Choroid plexus epithelial cell (primary cell): Measurements from ENCODE around the gene ATG10.
"Not testable (repeated sequence)": the region's sequence is repeated elsewhere in the genome, so short reads cannot be mapped to it uniquely, and the experiment has no call there.

ENCODE experiments used
- DNase-seq: peaks from one replicate; pipeline ENCODE4 v3.0.0-alpha.2; 2010; ENCODE audit warnings: low read depth
- H3K4me3 ChIP-seq: 2 replicates; pipeline ENCODE4 v1.5.1; 2011; ENCODE audit warnings: low read depth, mild to moderate bottlenecking, control low read depth, low read length, moderate library complexity
- TF ChIP-seq, protein P1 (sequence below): conservative IDR thresholded peaks from 2 replicates; pipeline ENCODE4 v1.5.1; 2011; ENCODE audit warnings: low read depth, mild to moderate bottlenecking, control low read depth, inconsistent platforms, low read length, moderate library complexity

The ATG10 gene

DNA sequence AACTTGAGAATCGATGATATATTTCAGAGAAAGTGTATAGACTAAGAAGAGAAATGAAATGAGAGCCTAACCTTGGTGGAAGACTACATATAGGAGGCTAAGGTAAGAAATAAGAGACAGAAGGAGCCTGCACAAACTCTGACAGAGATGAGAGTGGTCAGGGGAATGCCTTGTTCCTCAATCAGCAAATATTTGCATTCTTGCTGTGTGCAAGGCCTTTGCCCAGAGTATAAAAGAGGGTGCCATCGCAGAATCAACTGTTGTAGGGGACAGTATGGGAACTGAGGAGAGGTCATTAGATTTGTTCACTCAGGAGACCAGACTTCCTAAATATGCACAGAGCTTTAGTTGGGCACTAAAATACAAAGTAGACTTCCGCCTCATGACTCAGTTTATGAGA is 137.2 kb downstream of the ATG10 start:
- TF ChIP-seq, protein P1, sequence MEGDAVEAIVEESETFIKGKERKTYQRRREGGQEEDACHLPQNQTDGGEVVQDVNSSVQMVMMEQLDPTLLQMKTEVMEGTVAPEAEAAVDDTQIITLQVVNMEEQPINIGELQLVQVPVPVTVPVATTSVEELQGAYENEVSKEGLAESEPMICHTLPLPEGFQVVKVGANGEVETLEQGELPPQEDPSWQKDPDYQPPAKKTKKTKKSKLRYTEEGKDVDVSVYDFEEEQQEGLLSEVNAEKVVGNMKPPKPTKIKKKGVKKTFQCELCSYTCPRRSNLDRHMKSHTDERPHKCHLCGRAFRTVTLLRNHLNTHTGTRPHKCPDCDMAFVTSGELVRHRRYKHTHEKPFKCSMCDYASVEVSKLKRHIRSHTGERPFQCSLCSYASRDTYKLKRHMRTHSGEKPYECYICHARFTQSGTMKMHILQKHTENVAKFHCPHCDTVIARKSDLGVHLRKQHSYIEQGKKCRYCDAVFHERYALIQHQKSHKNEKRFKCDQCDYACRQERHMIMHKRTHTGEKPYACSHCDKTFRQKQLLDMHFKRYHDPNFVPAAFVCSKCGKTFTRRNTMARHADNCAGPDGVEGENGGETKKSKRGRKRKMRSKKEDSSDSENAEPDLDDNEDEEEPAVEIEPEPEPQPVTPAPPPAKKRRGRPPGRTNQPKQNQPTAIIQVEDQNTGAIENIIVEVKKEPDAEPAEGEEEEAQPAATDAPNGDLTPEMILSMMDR: no peak
- no peak for DNase-seq
- no peak overlapping the region for H3K4me3 ChIP-seq

DNA sequence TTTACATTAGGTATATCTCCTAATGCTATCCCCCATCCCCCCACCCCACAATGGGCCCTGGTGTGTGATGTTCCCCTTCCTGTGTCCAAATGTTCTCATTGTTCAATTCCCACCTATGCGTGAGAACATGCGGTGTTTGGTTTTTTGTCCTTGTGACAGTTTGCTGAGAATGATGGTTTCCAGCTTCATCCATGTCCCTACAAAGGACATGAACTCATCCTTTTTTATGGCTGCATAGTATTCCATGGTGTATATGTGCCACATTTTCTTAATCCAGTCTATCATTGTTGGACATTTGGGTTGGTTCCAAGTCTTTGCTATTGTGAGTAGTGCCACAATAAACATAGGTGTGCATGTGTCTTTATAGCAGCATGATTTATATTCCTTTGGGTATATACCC is 138.1 kb downstream of the ATG10 start:
- DNase-seq: not testable (repeated sequence)

DNA sequence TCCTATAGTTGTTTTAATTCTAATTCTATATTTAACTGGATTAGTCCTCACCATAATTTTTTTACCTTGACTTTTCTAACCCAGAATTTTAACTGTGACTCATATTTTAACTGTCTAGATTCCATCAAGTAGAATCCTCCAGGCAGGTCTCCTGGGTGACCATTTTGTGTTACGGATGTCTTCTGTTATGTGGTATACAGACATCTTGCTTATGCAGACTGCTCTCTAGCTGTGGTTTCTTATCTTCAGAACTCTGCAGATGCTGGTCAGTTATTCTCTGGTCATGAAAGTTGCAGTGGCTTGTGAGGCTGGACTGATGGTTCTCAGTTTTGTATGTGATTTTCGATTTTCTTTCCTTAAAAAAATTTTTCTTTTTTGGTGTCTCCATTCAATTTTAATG is 139.4 kb downstream of the ATG10 start:
- TF ChIP-seq, protein P1: no peak
- no peak overlapping the region for H3K4me3 ChIP-seq
- DNase-seq: peak; percentile 91

More for the DNA sequence above, 138.1 kb downstream of the ATG10 start:
- H3K4me3 ChIP-seq: not testable (repeated sequence)

DNA sequence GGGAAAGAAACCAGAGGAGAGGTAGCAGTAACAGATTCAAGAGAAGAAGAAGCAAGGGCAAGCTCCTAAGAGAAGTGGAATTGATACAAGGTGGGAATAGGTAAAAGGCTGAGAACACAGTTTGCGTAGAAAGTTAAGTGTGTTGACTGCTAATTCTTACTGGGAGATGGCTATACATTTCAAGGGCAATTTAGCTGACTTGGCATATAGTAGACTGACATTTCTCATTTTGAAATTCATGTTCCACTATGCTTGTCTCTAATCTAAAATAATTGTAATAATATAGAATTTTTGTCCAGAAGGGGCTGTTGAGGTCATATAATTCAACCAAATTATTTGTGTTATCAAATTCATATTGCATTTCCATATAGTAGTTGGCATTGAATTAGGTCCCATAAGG is 144.0 kb downstream of the ATG10 start:
- DNase-seq: no peak
- TF ChIP-seq, protein P1: no peak
- no peak overlapping the region for H3K4me3 ChIP-seq

DNA sequence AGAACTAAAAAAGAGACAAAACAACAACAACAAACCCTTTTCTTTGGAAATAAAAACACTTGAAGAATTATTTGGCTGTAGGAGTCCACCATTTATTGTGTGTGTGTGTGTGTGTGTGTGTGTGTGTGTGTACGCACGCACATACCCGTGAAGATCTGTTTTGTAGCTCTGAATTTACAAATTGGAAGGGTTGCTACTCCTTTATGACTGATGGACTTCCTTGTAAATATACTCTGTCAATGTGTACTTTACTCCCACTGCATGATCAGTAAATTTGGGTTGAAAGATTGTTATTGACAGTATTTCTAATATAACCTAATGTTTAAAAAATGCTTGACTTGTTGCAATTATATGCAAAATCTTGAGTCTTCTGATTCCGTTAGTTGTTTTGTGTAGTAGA is 148.1 kb downstream of the ATG10 start:
- DNase-seq: no peak
- TF ChIP-seq, protein P1: no peak
- H3K4me3 ChIP-seq: no peak overlapping the region

DNA sequence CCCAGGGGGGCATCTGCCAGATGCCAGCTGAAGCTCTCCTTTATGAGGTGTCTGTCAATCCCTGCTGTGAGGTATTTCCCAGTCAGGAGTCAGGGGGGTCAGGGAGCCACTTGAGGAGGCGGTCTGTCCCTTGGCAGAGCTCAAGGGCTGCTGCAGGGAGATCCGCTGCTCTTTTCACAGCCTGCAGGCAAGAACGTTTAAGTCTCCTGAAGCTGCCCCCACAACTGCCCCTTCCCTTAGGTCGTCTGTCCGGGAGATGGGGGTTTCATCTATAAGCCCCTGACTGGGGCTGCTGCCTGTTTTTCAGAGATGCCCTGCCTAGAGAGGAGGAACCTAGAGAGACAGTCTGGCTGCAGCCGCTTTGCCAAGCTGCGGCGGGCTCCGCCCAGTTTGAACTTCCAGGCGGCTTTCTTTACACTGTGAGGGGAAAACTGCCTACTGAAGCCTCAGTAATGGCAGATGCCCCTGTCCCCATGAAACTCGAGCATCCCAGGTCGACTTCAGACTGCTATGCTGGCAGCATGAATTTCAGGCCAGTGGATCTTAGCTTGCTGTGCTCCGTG is 158.0 kb downstream of the ATG10 start:
- TF ChIP-seq, protein P1: no peak
- DNase-seq: no peak
- no peak overlapping the region for H3K4me3 ChIP-seq

DNA sequence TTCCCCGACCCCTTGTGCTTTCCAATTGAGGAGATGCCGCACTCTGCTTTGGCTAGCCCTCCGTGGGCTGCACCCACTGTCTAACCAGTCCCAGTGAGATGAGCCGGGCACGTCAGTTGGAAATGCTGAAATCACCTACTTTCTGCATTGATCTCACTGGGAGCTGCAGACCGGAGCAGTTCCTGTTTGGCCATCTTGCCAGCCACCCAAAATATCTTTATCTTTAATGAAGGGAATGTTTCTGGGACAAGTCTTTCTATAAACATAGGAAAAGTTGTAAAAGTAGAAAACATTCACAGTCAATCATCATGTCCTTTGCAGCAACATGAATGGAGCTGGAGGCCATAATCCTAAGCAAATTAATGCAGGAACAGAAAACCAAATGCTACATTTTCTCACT is 158.8 kb downstream of the ATG10 start:
- TF ChIP-seq, protein P1: no peak
- H3K4me3 ChIP-seq: no peak overlapping the region
- no peak for DNase-seq
